ENCODE measurements around the gene MOGAT1. TPM values are rescaled to one million over a fixed set of nuclear protein-coding genes. Genes with fewer than 3 reads are reported as not detected.

The MOGAT1 gene
- total and polyA plus RNA-seq, 9 of the 15 experiments (the other 6 are each of a cell fraction or from before 2014, with no cell fraction given) = not detected

DNA sequence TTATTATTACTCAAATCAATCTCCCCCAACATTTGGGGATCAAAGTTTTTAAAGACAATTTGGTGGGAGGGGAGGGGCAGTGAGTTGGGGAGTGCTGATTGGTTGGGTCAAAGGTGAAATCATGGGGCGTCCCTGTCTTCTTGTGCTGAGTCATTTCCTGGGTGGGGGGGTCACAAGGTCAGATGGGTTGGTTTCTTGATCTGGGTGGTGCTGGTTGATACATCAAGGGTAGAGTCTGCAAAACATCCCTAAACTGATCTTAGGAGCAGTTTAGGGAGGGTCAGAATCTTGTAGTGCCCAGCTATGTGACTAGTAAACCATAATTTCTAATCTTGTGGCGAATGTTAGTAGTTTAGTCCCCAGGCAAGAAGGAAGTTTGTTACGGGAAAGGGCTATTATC, 67.4 kb downstream of the MOGAT1 start (continued):
- no peak for TF ChIP-seq ZNF311 (CRISPR knock-in tag; IDR thresholded peaks at IDR 0.05)
- no peak for TF ChIP-seq SIX5 (IDR thresholded peaks at IDR 0.05; ENCODE audit: borderline replicate concordance in 1 of 2, insufficient read depth in 1 of 2, low read depth in 1 of 2, low read length in 2 of 2)
- no peak for TF ChIP-seq SMC3 (conservative IDR thresholded peaks at IDR 0.05; ENCODE audit: insufficient read depth, low read depth, low read length)
- TF ChIP-seq NONO (IDR thresholded peaks at IDR 0.05; ENCODE audit: low read depth in 2 of 2, low read length in 1 of 2) = no peak
- TF ChIP-seq, protein P1, sequence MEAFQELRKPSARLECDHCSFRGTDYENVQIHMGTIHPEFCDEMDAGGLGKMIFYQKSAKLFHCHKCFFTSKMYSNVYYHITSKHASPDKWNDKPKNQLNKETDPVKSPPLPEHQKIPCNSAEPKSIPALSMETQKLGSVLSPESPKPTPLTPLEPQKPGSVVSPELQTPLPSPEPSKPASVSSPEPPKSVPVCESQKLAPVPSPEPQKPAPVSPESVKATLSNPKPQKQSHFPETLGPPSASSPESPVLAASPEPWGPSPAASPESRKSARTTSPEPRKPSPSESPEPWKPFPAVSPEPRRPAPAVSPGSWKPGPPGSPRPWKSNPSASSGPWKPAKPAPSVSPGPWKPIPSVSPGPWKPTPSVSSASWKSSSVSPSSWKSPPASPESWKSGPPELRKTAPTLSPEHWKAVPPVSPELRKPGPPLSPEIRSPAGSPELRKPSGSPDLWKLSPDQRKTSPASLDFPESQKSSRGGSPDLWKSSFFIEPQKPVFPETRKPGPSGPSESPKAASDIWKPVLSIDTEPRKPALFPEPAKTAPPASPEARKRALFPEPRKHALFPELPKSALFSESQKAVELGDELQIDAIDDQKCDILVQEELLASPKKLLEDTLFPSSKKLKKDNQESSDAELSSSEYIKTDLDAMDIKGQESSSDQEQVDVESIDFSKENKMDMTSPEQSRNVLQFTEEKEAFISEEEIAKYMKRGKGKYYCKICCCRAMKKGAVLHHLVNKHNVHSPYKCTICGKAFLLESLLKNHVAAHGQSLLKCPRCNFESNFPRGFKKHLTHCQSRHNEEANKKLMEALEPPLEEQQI (IDR thresholded peaks at IDR 0.05) = peak; percentile 78; the same call in 1 of the 2 replicates
- TF ChIP-seq CAMTA2 (CRISPR knock-in tag; conservative IDR thresholded peaks at IDR 0.05) = no peak
- TF ChIP-seq, protein P2, sequence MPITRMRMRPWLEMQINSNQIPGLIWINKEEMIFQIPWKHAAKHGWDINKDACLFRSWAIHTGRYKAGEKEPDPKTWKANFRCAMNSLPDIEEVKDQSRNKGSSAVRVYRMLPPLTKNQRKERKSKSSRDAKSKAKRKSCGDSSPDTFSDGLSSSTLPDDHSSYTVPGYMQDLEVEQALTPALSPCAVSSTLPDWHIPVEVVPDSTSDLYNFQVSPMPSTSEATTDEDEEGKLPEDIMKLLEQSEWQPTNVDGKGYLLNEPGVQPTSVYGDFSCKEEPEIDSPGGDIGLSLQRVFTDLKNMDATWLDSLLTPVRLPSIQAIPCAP (CRISPR knock-in tag; IDR thresholded peaks at IDR 0.05; ENCODE audit: borderline replicate concordance) = no peak
- no peak for TF ChIP-seq MECOM (CRISPR knock-in tag; IDR thresholded peaks at IDR 0.05)
- no peak for TF ChIP-seq RCOR1 (IDR thresholded peaks at IDR 0.05; ENCODE audit: borderline replicate concordance in 1 of 2, low read depth in 2 of 2, low read length in 2 of 2)
- TF ChIP-seq NFE2L1 (tag; IDR thresholded peaks at IDR 0.05; ENCODE audit: borderline replicate concordance, low read depth) = peak; percentile 30; the same call in 1 of the 2 replicates
- peak; percentile 56 to 68 for TF ChIP-seq TRIM24 (IDR thresholded peaks at IDR 0.05)
- no peak for TF ChIP-seq ZNF282 (CRISPR knock-in tag; IDR thresholded peaks at IDR 0.05)
- TF ChIP-seq, protein P3, sequence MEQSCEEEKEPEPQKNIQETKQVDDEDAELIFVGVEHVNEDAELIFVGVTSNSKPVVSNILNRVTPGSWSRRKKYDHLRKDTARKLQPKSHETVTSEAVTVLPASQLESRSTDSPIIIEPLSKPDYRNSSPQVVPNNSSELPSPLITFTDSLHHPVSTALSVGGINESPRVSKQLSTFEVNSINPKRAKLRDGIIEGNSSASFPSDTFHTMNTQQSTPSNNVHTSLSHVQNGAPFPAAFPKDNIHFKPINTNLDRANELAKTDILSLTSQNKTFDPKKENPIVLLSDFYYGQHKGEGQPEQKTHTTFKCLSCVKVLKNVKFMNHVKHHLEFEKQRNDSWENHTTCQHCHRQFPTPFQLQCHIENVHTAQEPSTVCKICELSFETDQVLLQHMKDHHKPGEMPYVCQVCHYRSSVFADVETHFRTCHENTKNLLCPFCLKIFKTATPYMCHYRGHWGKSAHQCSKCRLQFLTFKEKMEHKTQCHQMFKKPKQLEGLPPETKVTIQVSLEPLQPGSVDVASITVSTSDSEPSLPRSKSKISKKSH (CRISPR knock-in tag; IDR thresholded peaks at IDR 0.05) = no peak
- TF ChIP-seq REST (IDR thresholded peaks at IDR 0.05; ENCODE audit: borderline replicate concordance) = no peak
- TF ChIP-seq REST (CRISPR knock-in tag; IDR thresholded peaks at IDR 0.05; ENCODE audit: low read depth) = no peak
- no peak for TF ChIP-seq SRSF7 (optimal IDR thresholded peaks at IDR 0.05; ENCODE audit: low read depth, low read length)
